SW480 (cell line): ENCODE measurements around the gene SLC16A12.

Source experiments
- DNase-seq: peaks from one replicate; pipeline ENCODE4 v3.0.0-alpha.2; 2016; ENCODE audit warnings: low spot score

Gene SLC16A12, protein sequence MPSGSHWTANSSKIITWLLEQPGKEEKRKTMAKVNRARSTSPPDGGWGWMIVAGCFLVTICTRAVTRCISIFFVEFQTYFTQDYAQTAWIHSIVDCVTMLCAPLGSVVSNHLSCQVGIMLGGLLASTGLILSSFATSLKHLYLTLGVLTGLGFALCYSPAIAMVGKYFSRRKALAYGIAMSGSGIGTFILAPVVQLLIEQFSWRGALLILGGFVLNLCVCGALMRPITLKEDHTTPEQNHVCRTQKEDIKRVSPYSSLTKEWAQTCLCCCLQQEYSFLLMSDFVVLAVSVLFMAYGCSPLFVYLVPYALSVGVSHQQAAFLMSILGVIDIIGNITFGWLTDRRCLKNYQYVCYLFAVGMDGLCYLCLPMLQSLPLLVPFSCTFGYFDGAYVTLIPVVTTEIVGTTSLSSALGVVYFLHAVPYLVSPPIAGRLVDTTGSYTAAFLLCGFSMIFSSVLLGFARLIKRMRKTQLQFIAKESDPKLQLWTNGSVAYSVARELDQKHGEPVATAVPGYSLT

DNA sequence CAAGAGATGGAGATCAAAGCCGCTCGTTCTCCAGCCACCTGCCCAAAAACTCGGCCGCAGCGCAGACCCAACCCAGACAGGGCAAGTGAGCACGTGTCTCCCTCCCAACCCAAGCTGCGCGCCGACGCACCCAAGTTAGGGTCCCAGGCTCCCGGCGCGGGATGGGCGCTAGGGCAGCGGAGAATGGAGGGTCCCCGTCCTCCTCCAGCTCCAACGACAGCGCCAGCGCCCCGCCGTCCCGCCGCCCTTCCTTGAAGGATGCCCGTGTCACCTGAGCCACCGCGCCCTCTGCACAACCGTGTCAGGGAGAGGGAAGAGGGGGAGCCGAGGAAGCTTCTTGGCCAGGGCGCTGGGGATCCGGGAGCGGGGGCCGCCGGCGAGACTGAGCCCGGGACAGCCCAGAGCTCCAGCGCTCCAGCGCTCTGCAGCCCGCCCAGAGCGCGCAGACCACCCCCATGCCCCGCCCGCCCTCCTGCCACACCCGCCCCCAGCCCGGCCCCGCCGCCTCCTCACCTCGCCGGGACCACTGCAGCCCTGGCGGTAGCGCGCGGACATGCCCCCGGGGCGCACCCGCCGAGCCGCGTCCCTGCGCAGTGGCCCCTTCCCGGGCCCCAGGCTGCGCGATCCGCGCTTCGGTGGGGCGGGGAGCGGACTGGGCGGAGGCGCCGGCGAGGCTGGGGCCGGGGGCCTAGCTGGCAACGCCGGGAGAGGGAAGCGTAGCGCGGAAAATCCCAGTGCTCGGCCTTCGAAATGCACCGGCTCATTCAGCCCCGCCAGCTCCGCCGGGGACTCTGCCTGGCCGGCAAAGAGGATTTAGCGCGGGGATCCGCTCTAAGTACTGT lies at the start of gene SLC16A12:
Gene SLC16A12 (minus strand): TSS at position 424 of the 842 bp plus-strand sequence. CDS start 73,016 bp downstream, outside the sequence.
- DNase-seq = no peak

GRCh38 chr10:89582022-89582421 lies 46.6 kb upstream of the SLC16A12 start:
- no peak for DNase-seq

DNA sequence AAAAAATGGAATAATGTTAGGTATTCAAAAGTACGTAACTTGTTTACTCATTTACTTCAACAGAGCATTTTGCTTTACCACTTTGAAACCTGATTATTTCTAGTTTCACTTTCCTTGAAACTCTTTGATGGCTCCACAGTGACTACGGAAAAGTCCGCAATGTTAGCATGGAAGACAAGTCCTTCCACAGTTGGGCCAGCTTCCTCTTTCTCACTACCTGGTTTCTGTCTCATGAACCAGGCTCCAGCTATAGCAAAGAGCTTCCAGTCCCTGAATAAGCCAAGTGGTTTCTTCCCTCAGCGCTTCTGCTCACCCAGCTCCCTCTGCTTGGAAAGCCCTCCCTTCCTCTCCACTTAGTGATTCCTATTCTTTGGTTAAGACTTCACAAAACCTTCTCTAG lies 44.8 kb upstream of the SLC16A12 start:
- no peak for DNase-seq

GRCh38 chr10:89576696-89577095 lies 41.3 kb upstream of the SLC16A12 start:
- no peak for DNase-seq

GRCh38 chr10:89576022-89576421 lies 40.6 kb upstream of the SLC16A12 start:
- no peak for DNase-seq

DNA sequence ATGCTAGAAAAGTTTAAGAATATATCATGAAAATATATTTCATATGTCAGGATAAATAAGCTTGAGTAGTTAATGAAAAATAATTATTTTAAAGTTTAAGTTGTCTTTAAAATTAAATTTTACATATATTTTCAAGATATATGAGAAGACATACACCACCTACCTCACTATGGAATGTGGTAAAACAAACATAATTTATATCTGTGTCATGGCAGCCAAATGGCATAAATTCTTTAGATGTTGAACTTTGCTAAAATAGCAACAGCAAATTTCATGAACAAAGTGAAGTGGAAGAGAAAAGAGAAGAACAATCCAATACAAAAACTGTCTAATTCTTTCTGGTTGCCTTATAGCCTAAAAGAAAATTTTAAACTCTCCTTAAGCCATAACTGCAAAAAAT lies 39.6 kb upstream of the SLC16A12 start:
- no peak for DNase-seq

- DNase-seq = no peak
Measured at GRCh38 chr10:89574368-89574767, 39.0 kb upstream of the SLC16A12 start.

DNA sequence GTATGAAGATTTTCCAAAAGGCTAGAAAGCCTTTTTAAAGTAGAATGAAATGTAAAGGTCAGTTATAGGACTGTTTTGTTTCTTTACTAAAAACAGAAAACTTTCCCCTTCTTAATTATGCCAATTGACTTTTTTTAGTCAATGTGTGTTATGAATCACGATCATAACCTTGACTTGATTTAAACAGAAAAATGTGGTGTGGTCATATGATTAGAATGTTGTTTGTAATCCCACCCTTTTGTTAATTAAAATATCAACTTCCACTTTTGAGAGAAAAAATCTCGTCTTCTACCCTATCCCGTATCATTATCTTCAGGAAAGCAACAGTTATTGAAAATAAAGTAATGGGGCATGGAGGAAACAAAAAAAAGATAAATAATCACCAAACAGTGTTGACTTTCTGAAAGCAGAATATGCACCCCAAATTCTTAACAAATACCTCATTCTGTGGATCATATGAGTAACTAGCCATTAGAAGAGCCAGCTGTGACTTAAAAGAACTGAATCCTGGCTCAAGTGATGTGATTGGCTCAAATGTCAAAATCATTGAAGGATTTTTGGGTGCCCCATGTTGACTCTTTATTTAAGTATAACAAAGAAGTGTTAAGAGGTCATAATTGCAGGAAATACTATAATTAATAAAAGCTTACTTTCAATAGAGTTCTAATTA lies 32.3 kb upstream of the SLC16A12 start:
- no peak for DNase-seq

- DNase-seq = no peak
Measured at GRCh38 chr10:89566992-89567391, 31.6 kb upstream of the SLC16A12 start.

GRCh38 chr10:89566095-89566950 lies 30.9 kb upstream of the SLC16A12 start:
- DNase-seq = no peak

- no peak for DNase-seq
Measured at GRCh38 chr10:89565180-89565579, 29.8 kb upstream of the SLC16A12 start.

DNA sequence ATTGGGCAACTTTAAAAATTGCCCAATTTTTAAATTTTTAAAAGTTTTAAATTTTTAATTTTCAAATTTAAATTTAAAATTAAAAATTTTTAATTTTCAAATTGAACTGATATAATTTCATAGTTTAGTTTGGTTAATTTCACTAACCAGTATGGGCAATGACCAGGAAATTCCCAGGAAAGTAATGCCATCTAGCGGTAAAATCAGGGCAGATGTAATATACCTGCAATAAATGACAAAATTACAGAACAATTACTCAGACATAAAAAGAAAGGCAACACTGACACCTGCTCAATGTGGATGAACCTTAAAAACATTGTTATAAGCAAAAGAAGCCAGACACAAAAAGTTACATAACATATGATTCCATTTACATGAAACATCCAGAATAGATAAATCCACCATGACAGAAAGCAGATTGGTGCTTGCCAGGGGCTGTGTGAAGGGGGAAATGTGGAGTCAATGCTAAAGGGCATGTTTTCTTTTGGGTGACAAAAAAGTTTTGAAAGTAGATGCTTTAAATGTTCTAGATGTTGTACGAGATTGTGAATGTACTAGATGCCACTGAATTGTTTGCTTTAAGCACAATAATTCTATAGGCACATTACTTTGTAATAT lies 28.6 kb upstream of the SLC16A12 start:
- DNase-seq = peak; percentile 53

DNA sequence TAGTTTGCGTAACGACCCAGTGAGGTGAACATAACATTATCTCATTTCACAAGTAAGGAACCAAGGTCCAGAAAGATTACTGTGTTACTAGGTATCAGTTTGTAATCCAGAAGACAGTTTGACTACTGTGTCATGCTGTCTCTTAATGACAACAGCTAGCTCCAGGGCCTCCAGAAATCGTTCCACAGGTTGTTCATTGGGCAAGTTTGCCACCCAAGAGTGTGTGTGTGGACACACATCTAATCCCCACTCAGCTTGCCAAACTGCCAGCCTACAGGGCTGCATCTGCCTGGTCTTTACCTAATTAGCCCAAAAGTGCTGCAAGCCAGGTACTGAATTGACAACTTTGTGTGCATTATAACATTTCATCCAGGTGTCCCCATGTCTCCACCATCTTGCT lies 27.9 kb upstream of the SLC16A12 start:
- DNase-seq = no peak

DNA sequence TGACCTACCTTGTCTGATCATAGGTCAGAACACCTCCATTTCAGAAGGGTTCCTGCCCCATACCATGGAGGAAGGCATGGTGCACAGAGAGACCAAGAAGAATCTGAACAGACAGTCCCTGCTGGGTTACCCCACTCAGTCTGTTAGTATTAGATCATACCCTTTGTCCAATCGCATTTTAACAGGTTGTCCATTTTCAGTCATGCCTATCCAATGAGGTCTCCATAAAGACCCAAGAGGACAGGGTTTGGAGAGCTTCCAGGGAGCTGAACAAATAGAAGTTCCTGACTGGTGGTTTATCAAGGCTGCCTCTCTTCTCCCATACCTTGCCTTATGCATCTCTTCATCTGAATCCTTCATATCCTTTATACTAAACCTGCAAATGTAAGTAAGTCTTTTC lies 21.2 kb upstream of the SLC16A12 start:
- DNase-seq = no peak

DNA sequence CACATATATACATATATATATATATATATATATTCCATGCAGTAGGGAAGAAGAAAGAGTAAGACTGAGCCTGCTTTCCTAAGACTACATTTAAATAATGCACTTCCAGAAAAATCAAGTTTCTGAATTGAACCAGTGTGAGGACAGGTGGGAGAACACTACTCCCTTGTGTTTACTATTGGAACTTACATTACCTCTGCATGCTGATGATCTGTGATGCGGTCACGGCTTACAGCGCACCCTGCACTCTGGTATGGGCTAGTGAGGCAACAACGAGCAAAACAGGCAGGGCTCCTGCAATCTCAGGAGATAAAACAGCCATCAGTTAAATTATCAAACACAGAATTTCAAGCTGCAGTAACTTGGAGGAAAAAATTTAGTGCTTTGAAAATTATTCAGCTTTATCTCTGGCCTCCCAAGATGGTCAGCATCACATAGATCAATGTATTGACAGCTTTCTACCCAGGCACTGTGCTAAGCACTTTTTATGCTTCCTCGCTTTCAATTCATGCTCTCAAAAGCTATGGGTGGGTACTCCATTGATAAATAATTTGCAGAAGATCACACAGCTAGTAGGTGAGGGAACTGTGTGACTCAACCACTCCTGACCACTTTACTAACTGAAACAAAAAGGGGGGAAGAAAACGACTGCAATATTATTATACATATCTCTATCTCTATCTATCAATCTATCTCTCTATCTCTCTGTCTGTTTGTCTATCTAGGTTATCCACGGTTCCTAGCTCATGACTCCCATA lies 20.5 kb upstream of the SLC16A12 start:
- no peak for DNase-seq

DNA sequence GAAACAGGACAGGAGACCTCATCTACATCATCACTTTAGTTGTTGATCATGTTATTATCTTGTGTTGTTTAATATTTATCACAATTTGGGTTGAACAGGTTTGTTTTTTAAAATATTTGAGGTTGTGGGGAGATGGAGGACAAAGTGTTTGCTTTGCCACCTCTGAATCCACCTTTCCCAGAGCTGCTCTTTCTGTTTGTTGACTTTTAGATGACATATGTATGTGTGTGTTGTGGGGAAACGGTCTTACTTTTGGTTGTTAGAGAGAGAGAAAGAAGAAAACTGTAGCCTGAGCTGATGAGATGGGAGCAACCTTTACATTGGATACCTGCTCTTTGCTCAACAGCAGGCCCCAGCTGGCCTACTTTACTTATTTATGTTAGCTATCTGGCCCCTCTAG lies 19.0 kb upstream of the SLC16A12 start:
- no peak for DNase-seq

DNA sequence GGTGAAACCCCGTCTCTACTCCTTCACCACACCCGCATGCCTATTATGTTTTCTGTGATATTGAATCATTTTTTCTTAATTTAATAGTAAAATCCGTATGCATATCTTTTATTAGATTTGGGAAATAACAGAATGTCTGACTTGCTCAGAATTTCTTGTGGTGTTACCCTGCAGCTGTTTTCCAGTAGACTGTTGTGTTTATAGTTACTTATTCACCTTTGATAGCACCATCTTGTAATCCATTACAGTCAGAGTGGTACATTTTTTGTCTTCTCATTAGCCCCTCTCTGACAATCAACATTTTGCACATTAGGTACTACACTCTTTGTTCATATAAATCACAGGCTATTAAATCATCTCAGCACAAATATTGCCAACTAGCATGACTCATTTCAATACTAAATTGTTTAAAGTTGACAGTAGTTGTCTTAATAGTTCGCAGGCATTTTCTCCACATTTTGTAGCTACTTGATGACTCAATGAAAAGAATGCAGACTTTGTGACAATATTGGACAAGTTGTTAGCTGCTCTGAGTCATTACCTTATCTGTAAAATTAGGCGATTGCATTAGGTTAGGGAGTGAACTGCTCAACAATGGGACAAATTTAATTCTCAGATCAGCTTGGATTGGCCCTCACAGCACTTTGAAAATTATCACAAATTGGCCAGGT lies 17.8 kb upstream of the SLC16A12 start:
- DNase-seq = no peak

DNA sequence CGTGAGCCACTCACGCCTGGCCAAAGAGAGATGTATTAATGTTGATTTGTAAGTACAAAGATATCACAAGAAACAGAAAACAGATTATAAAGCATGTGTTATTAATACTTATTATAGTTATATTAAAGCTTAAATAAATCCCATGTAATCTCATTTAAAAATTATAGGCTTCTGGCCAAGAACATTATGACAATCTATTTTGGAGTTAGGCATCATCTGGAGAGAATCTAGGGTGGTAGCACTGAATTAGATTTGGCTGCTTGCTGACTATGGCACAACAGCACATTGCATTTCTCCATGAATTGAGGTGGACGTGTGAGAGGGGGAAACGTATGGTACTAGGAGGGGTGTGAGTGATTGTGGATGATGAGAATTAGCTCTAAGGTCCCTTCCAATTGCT lies 16.8 kb upstream of the SLC16A12 start:
- DNase-seq = no peak

DNA sequence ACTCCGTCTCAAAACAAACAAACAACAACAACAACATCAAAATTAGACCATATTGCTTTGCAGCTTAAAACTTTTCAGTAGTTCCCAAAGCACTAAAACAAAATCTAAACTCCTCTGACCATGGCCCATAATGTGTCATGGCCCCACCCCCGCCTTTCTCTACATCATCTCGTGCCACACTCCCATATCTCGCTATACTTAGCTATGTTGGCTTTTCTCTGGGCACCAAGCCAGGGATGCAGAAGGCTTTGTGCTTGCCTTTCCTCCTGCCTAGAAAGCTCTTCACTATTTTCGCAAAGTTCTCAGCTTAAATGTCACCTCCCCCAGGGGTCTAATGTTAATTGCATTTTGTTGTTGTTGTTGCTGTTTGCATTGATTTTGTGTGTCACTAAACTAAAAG lies 15.1 kb upstream of the SLC16A12 start:
- DNase-seq = no peak

- DNase-seq = no peak
Measured at GRCh38 chr10:89549510-89549909, 14.1 kb upstream of the SLC16A12 start.
